Vagina (tissue), 2 donors: ENCODE results near the gene CYP26B1.

Source experiments
- CTCF ChIP-seq, 3 experiments: fragments of 450-650 bp in 2 of 3; fragments of 200-600 bp in 1 of 3; sonication (generic) in 1 of 3; IDR thresholded peaks; one replicate each; pipeline ENCODE4 v1.5.1; 2017 to 2019; ENCODE audit warnings: antibody characterized with exemption in 3 of 3, mild to moderate bottlenecking in 2 of 3, moderate library complexity in 2 of 3
- POLR2A ChIP-seq, 2 donors: fragments of 450-650 bp; IDR thresholded peaks; one replicate each; pipeline ENCODE4 v1.6.1; 2017; ENCODE audit warnings: antibody characterized with exemption in 2 of 2, mild to moderate bottlenecking in 2 of 2, moderate library complexity in 2 of 2
- POLR2AphosphoS5 ChIP-seq, 2 donors: sonication (generic); formaldehyde crosslinking; IDR thresholded peaks; one replicate each; pipeline ENCODE4 v1.9.0; 2017; ENCODE audit warnings: antibody characterized with exemption in 2 of 2, mild to moderate bottlenecking in 2 of 2, low read depth in 1 of 2; ENCODE audit not compliant: insufficient read depth in 1 of 2

DNA sequence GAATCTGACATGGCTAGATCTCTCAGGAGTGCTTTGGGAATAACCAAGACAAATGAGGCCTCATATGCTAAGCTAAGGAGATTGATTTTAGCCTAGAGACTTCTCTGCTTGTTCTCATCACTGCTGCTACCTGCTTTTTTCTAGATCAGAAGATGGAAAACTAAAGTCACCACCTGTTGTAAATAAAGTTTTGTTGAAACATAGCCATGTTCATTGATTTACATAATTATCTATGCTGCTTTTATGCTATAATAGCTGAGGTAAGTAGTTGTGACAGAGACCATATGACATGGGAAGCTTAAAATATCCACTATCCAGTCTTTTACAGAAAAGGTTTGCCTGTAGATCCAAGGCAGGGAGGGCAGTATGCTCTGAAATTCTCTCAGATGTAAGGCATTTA, 46.1 kb upstream of the CYP26B1 start:
- no peak for TF ChIP-seq POLR2AphosphoS5 (IDR thresholded peaks at IDR 0.05; ENCODE audit: insufficient read depth in 1 of 2, low read depth in 1 of 2)
- no peak for TF ChIP-seq CTCF (IDR thresholded peaks at IDR 0.05)
- no peak for TF ChIP-seq POLR2A (IDR thresholded peaks at IDR 0.05)
